Activated CD8-positive, alpha-beta memory T cell treated with anti-CD3 and anti-CD28 coated beads for 24 hours (primary cell): ENCODE results near the gene CLSTN1.
"Not testable (repeated sequence)": the region's sequence is repeated elsewhere in the genome, so short reads cannot be mapped to it uniquely, and the experiment has no call there.

Experiments used
- DNase-seq: peaks from one replicate; pipeline ENCODE4 v3.0.0-alpha.2; 2020

The CLSTN1 gene

DNA sequence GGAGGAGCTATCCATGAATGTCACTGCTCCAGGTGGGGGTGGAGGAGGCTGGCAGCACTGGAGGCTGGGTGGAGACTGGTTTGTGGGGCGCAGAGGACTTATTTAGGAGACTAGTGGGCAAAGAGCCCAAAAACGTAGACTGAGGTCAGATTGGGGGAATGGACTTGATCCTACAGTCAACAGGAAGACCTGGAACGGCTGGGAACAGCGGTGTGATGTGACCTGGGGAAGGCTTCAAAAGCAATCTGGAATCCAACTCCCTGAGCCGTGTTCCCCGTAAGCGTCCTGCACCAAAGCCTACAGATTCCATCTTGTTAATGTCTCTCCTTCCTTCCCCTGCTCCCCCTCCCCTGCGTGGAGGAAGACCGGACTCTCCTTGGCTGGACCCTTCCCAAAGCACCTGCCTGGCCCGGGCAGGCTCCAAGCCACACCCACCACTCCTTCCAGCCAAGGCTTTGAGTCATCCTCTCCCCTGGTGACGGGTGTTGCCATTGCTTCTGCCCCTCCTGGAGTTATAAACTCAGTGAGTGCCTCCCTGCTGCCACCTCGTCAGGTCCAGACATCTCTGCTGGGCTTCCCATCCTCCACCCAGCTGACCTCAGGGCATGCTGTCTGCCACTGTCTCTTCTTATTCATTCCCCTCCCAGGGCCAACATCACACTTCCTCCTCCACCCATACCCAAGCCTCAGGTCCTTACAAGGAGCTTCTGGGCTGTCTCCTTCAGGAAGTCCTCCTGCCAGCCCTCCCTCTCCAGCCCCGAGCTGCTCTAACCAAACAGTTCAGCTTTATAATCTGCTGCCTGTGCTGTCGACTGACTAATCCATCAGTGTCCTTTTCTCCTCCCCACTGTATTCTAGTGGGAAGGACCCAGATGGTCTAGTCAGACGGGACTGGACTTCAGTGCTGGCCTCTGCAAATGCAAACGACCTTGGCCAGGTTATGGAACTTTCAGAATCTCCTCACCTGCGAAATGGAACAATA, 1.6 kb upstream of the CLSTN1 start:
- DNase-seq, result peak; percentile 65

DNA sequence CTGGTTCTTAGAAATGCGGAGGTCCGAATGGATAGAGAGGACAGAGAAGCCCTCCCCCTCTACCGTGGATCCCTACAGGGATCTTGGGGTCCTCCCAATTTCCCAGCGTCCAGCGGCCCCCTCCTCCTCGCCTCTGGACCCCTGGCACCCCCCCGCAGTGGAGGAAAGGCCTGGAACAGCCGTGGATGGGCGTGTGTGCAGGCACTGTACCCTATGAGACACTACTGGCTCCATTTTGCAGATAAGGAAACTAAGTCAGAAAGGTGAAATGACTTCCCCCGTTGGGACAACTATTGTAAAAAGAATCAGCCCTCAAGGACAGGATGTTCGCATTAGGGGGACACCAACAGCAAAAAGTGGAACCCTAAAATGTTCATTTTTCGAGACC, 931 bp upstream of the CLSTN1 start:
- DNase-seq, result no peak

DNA sequence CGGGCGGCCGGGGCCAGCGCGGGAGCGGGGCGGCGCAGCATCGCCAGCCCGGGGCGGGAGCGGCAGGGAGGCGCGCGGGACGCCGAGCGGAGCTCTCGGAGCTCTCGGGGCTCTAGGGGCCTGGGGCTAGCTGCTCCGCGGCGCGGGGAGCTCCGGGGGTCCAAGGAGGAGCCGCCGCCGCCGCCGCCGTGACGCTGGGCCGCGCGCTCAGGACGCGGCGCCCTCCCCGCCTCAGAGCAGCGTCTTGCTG, 147 bp downstream of the CLSTN1 start:
- no peak for DNase-seq

DNA sequence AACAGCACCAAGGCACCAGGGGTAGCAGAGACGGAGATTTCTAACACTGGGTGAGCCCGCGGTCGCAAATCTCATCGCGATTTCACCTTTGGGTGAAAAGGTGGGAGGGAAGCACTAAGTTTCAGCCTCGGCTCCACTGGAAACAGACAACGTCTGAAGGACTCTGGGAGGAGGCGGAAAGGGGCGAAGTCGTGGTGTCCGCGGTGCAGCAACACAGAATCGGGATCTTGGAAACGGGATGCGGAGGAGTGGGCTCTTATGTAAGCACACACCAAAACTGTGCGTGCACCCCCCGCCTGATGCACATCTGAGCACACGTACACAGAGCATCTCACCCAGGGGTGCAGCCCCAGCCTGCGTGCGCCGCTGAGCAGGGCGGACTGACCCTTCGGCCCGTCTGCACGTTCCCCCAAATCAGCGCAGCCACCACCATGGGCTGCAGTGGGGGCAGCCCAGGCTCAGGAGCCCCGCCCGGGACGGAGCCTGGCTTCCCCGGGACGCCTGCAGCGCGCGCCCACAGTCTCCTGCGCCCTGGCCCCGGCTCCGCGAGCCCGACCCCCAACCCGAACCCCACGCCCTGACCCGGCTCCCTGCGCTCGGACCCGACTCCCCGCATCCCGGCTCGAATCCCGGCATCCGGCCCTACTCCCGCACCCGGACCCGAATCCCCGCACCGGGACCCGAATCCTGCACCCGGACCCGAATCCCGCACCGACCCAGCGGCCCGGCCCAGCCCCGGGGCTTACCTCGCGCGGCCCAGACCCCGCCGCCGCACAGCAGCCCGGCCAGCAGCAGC, 670 bp downstream of the CLSTN1 start:
- peak; percentile 74 for DNase-seq

DNA sequence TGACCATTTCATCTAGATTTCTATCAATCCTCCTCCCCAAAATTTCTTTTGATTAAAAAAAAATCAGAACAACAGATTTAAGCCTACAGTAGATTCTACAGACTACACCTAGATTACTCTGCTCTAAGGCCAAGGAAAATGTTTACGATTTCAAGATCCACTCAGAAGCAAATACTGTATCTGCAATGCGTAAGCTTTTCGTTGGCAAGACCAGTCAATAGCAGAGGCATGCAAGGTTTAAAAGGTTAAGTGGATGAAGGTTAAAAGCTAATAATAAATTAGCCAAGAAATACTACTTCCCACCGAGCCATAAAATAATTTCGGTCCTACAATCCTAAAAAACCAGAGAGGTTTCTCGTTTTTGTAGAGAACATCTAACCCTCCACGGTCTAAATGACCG, 1.3 kb downstream of the CLSTN1 start:
- DNase-seq, result no peak

DNA sequence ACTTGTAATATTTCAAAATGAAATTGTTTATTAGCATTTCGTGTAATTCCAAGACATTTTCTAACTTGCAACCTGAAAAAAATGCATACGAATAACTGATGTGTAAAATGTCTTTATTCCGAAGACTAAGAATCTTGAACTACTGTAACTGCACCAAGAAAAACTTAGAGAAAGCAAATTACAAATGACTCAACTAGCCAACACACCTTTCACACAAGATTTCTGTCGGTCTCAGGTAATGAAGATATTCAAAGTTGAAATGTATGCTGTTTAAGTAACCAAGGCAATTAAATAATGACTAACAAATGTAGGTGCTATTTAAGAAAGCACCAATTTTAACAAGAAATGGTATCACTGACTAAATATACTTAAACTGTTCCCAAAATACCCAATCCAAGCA, 2.1 kb downstream of the CLSTN1 start:
- no peak for DNase-seq

DNA sequence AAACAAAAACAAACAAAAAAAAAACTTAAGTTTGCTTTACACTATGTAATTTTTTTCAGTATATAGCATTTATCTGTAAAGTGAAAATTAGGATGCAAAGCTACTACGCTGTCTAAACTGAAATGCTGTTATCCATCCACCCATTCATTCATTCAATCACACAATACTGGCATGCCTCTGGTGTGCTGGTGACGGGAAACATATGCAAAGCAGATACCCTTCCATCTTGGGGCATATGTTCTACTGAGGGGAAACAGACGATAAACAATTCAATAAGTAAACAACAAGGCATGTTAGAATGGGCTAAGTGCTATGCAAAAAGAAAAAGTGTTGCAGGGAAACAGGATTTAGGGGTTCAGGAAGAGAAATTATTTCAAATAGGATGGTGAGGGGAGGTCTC, 3.2 kb downstream of the CLSTN1 start:
- DNase-seq, result no peak

DNA sequence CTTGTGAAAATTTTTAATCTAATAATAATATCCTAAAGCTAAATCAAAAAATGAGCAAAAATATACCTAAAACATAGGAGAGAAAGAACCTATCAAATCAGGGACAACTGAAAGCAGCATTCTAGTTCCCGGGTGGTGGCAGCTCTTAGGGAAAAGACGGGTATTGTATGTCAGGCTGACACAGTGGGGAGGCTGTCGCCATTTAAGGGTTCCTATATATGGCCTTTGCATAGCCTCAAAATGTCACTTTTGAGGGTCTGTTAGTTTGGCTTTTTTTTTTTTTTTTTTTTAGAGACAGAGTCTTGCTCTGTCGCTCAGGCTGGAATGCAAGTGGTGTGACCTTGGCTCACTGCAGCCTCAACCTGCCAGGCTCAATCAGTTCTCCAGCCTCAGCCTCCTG, 6.0 kb downstream of the CLSTN1 start:
- DNase-seq, result no peak

DNA sequence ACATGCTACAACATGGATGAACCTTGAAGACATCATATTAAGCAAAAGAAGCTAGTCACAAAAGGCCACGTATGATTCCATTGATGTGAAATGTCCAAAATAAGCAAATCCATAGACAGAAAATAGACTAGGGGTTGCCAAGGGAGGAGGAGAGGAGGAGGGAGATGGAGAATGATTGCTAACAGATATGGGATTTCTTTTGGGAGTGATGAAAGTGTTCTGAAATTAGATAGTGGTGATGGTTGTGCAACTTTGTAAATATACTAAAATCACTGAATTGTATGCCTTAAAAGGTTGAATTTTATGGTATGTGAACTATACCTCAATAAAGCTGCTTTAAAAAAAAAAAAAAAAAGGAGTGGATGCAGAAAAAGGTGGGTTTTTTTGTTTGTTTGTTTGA, 7.6 kb downstream of the CLSTN1 start:
- DNase-seq, result no peak

DNA sequence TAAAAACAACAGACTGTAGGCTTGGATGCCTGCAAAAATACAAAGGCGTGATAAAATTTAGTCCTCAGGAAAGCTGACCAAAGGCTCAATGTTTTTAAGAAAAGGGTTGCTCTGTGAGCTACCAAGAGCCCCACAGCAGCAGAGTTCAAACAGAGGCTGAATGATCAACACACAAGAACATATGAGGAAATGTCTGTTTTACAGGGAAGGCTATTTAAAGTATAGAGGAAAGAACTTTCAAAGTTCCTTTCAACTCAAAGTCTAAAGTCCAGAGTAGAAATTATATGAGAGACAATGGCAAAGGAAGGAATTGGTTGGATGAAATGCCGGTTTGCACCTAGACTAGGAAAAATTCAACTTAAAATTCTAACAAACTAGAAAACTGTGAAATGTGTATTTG, 8.6 kb downstream of the CLSTN1 start:
- DNase-seq, result no peak

DNA sequence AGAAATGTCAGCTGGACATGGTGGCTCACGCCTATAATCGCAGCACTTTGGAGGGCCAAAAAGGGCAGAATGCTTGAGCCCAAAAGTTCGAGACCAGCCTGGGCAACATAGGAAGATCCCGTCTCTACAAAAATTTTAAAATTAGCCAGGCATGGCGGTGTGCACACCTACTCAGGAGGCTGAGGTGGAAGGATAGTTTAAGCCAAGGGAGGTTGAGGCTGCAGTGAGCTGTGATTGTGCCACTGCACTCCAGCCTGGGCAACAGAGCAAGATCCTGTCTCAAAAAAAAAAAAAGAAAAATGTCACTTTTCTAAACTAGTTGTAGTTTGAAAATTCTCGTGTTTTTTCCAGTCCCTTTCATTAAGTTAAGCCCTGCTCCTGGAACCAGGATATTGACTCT, 9.1 kb downstream of the CLSTN1 start:
- DNase-seq, result no peak

DNA sequence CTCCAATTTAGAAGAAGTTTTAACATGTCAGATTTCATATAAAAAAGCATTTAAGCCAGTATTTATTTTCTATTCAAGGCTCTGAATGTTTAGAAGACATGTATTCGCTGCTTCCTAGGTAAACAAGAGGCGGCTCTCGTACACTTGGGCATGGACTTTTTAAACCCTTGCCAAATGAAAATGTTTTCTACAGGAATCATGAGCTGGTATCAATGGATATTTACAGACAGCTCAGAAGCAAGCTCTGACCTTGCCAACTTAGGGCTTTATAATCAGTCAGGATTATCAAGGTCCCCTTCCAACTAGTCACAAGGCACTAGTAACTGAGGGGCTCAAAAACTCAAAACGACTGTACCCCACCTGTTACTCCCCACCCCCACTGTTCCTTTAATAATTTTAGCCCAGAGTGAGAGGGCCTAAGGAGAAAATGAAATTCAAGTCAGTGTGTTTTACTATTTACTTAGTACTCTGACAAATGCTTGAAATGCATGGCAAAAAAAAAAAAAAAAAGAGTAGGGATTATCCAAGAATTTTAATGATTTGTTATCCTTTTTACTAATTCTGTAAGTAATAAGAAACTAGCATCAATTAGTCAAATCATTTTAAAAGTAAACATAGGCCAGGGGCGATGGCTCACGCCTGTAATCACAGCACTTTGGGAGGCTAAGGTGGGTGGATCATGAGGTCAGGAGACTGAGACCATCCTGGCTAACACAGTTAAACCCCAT, 12.4 kb downstream of the CLSTN1 start:
- DNase-seq, result no peak

DNA sequence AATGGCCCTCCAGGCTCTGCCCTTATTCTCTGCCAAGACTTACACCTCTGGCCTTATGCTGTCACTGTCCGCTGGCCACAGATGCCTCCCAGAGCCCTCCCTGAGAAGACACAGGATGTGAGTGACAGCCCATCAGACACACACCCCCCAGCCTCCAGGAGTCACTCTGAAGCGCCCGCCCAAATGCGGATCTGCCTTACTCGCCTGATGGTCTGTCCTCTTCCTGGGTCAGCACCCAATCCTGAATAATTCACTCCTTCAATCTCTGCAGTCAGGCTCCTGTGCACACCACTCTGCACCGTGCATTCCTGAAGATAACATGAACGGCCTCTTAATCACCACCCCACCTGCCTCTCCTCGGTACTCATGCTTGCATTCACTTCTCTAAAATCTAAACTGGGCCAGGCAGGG, 14.7 kb downstream of the CLSTN1 start:
- DNase-seq, result no peak

DNA sequence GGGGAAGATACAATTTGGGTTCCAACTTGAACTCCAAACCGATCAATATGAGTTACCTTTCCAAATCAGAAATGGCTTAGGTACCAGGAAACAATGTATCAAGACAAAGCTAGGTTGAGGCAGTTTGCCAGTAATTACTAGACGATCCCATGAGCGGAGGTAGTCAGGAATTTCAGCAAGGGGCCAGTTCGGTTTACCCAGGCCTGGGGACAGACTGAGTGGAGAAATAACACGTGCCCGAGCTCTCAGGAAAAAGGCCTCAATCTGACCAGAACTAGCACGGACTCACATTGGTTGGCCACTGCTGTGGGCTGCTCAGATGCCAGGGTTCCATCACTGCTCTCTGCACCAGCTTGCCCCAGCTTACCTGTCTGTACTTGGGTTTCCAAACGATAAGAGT, 15.3 kb downstream of the CLSTN1 start:
- no peak for DNase-seq

DNA sequence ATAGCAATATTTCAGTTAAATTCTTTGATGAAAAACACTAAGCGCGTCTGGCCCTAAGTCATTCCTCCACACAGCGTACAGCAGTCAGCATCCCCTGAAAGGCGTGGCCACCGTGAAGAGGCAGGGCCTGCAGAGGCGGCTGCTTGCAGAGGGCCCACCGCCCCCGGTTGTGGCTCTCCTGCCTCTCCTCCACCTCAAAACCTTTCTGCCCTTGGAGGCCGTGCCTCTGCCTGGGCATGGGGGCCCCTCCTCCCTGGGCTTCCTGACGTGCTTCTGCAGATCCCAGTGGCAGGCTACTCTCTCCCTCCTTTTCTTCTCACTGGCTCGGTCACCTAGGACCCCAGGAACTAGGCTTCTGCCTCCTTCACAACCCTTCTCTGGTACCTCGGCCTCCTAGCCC, 16.2 kb downstream of the CLSTN1 start:
- DNase-seq, result no peak

DNA sequence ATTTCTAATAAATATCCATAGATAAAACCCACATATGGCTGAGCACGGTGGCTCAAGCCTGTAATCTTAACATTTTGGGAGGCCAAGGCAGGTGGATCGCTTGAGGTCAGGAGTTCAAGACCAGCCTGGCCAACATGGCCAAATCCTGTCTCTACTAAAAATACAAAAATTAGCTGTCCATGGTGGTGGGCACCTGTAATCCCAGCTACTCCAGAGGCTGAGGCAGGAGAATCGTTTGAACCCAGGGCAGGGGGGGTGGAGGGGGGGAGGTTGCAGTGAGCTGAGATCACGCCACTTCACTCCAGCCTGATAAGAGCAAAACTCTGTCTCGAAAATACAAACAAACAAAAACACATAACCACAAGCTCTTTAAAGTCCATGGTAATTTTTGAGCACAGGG, 17.8 kb downstream of the CLSTN1 start:
- not testable (repeated sequence) for DNase-seq

DNA sequence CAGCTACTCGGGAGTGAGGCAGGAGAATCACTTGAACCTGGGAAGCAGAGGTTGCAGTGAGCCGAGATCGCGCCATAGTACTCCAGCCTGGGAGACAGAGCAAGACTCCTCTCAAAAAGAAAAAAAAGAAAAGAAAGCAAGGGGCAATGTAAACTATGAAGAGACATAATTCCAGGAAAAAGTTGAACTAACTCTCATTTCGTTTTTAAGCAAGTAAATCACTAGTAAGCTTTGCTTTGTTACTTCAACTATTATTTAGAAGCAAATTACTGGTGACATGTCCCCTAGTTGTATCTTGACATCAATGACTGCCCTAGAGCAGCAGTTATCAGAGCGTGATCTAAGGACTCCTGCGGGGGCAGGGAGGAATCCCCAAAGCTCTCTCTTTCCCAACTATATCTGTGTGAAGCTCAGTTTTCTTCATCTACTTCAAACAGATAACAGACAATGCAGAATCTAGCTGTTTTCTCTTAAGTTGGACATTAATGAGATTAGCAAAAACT, 18.7 kb downstream of the CLSTN1 start:
- no peak for DNase-seq

DNA sequence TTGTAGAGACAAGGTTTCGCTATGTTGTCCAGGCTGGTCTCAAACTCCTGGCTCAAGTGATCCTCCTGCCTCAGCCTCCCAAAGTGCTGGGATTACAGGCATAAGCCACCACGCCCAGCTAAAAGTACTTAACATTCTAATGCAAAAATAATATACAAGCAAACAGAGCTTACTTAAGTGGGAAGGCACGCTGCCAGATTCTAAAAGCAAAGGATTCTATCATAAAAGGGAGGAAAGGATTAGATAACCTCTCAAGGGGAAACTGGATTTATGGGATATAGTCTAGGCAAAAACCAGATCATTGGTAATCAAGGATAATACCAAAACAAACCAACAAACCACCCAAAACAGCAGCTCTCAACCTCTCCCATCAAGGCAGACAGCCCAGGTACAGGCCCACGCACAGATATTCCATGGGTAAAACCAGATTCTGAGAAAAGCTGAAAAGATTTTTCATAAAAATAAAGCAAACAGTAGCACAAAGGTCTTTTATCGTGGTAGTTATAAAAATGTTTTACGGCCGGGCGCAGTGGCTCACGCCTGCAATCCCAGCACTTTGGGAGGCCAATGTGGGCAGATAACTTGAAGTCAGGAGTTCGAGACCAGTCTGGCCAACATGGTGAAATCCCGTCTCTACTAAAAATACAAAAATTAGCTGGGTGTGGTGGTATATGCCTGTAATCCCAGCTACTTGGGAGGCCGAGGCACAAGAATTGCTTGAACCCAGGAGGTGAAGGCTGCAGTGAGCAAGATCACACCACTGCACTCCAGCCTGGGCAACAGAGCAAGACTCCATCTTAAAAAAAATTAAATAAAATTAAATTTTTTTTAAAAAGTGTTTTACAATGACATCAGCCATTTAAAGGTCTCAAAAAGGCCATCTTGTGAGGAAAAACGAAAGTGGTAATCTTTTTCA, 20.5 kb downstream of the CLSTN1 start:
- not testable (repeated sequence) for DNase-seq

DNA sequence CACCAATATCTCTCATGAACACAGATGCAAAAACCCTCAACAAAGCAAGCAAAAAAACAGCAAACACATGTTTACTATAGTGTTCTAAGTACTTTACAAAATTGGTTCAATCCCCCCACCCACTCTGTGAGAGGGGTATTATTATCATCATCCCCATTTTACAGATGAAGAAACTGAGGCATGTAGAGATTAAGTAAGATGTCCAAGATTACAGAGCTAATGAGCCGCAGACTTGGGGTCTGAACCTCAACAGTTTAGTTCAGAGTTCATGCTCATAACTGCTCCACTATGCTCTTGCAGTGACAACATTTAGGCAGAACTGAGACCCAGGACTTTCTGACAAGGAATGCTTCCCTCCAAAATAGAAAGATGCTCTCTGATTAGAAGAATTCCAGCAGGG, 21.9 kb downstream of the CLSTN1 start:
- no peak for DNase-seq

DNA sequence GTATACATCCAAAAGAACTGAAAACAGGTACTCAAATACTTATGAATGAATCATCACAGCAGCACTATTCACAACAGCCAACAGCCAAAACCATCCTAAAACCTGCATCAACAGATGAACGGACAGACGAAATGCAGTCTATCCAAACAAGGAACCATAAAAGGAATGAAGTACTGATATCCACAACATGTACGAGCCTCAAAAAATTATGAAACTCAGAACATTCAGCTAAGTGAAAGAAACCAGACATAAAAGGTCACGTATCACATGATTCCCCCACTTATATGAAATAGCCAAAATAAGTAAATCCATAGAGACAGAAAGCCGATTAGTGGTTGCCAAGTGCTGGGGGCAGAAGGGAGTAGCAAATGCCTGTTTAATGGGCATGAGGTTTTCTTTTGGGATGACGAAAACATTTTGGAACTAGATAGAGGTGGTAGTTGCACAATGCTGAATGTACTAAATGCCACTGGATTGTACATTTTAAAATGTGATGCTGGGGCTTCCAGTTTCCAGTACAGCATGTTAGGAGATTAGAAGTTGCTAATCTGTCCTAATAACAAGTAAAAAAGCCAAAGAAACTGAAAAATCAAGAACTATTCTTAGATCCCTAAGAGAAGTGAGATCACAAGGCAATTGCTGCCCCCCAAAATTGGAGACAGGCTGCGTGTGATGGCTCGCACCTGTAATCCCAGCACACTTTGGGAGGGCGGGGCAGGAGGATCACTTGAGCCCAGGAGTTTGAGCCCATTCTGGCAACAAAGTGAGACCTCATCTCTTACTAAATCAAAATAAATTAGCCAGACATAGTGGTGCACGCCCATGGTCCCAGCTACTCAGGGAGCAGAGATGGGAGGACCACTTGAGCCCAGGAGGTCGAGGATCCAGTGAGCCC, 25.3 kb downstream of the CLSTN1 start:
- no peak for DNase-seq

DNA sequence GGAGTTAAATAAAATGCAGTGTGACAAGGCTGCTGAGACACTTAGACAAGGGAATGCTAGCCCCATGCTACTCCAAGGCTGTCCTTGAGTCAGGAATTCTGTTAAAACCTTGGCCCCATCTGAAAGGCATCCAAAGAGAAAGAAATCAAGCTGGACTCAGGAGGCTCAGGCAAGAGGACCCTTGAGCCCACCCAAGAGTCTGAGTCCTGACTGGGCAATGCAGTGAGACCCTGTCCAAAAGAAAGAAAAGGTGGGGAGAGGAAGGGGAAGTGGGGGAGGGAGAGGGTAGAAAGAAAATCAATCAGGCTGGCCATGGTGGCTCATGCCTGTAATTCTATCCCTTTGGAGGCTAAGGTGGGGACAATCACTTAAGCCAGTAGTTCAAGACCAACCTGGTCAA, 26.7 kb downstream of the CLSTN1 start:
- no peak for DNase-seq
